Measurements from ENCODE around the gene EHMT1.

- TF ChIP-seq CTCF (IDR thresholded peaks at IDR 0.05) (no peak), EZH2 (IDR thresholded peaks at IDR 0.05; ENCODE audit: borderline replicate concordance, insufficient read depth, low read depth, low read length, poor library complexity, severe bottlenecking) (no peak)
Measured at GRCh38 chr9:137778336-137778735, 159.5 kb downstream of the EHMT1 start.
